ENCODE measurements around the gene ADNP2. TPM values are rescaled to one million over a fixed set of nuclear protein-coding genes. Genes with fewer than 3 reads are reported as not detected.

ADNP2 gene
- total RNA-seq, 4 donors from 2014 or later: 16.0 to 30.1 (median 22.3) TPM

GRCh38 chr18:80145196-80145804 is 36.2 kb downstream of the ADNP2 start:
- in situ Hi-C loops (cut with MboI; ENCODE audit: low pct_ligation_motif_present in 1 of 4, low pct_unique_long_range_greater_than_20kb in 1 of 4, low sequenced_read_pairs in 3 of 4): no loop called here
- Histone ChIP-seq H3K27me3 (no peaks in the 10 kb centered on the region), H3K9me3 (no peaks in the 10 kb centered on the region), H3K4me3 (no peak overlapping the region), H3K27ac (peak overlapping the region in 1 of 4 donors; percentile 50), H3K36me3 (no peaks in the 10 kb centered on the region), H3K4me1 (peaks cover 0 to 33% (median 5%) of the 10 kb centered on the region in 4 donors)
- peak; percentile 29 for DNase-seq
- 50 to 56% methylated on average over 5 of the region's 5 CpGs for WGBS, 2 donors (ENCODE audit: low coverage in 1 of 2)
- intact Hi-C loops (cut with DNase I; ENCODE audit: low total_unique reads): no loop called here
- TF ChIP-seq POLR2AphosphoS5 (IDR thresholded peaks at IDR 0.05): no peak
- TF ChIP-seq EP300 (IDR thresholded peaks at IDR 0.05; ENCODE audit: low read depth): no peak
- no peak for TF ChIP-seq POLR2A (IDR thresholded peaks at IDR 0.05)
- no peak for TF ChIP-seq CTCF (IDR thresholded peaks at IDR 0.05)

- H3K36me3 ChIP-seq: no peaks in the 10 kb centered on the region
- peaks cover 0 to 33% (median 5%) of the 10 kb centered on the region in 4 donors for H3K4me1 ChIP-seq
- in situ Hi-C loops (cut with MboI; ENCODE audit: low pct_ligation_motif_present in 1 of 4, low pct_unique_long_range_greater_than_20kb in 1 of 4, low sequenced_read_pairs in 3 of 4): no loop called here
- 38 to 48% methylated on average over 8 to 12 of the region's 12 CpGs for WGBS, 2 donors (ENCODE audit: low coverage in 1 of 2)
- intact Hi-C loops (cut with DNase I; ENCODE audit: low total_unique reads): no loop called here
- peak overlapping the region; percentile 23 to 60 (median 46) for H3K4me3 ChIP-seq
- DNase-seq: no peak
- TF ChIP-seq POLR2A (IDR thresholded peaks at IDR 0.05): no peak
- no peak for TF ChIP-seq POLR2AphosphoS5 (IDR thresholded peaks at IDR 0.05)
- no peak for TF ChIP-seq CTCF (IDR thresholded peaks at IDR 0.05)
- no peak for TF ChIP-seq EP300 (IDR thresholded peaks at IDR 0.05; ENCODE audit: low read depth)
- peak overlapping the region in 3 of 4 donors; percentile 62 to 77 (median 74) for H3K27ac ChIP-seq
- H3K9me3 ChIP-seq: no peaks in the 10 kb centered on the region
- no peaks in the 10 kb centered on the region for H3K27me3 ChIP-seq
Measured at GRCh38 chr18:80147037-80147417, 38.0 kb downstream of the ADNP2 start.

- Histone ChIP-seq H3K27ac (peak overlapping the region; percentile 62 to 77 (median 70)), H3K4me3 (peak overlapping the region; percentile 35 to 60 (median 46))
- WGBS, 2 donors (ENCODE audit: low coverage in 1 of 2): 18 to 33% methylated on average over 2 to 52 of the region's 52 CpGs
Measured at GRCh38 chr18:80147418-80148325, 38.6 kb downstream of the ADNP2 start.

More at GRCh38 chr18:80147418-80148325, 38.6 kb downstream of the ADNP2 start:
- no peaks in the 10 kb centered on the region for H3K9me3 ChIP-seq
- H3K27me3 ChIP-seq: no peaks in the 10 kb centered on the region
- intact Hi-C loops (cut with DNase I; ENCODE audit: low total_unique reads) (no loop called here), in situ Hi-C loops (cut with MboI; ENCODE audit: low pct_ligation_motif_present in 1 of 4, low pct_unique_long_range_greater_than_20kb in 1 of 4, low sequenced_read_pairs in 3 of 4) (no loop called here)
- DNase-seq: peak; percentile 88
- no peak for TF ChIP-seq EP300 (IDR thresholded peaks at IDR 0.05; ENCODE audit: low read depth)
- peak; percentile 32 to 85 (median 78) for TF ChIP-seq POLR2AphosphoS5 (IDR thresholded peaks at IDR 0.05)
- no peak for TF ChIP-seq CTCF (IDR thresholded peaks at IDR 0.05)
- peak; percentile 74 for TF ChIP-seq POLR2A (IDR thresholded peaks at IDR 0.05)
- H3K36me3 ChIP-seq: no peaks in the 10 kb centered on the region
- peaks cover 0 to 33% (median 5%) of the 10 kb centered on the region in 4 donors for H3K4me1 ChIP-seq

All from transverse colon (tissue), 4 donors.